Mesenteric fat pad (tissue), 1 donor: ENCODE measurements around the gene FAM13A. TPM values are rescaled to one million over a fixed set of nuclear protein-coding genes. Genes with fewer than 3 reads are reported as not detected.
"Not testable (repeated sequence)": the region's sequence is repeated elsewhere in the genome, so short reads cannot be mapped to it uniquely, and the experiment has no call there.

ENCODE experiments used
- DNase-seq: peaks from one replicate; pipeline ENCODE4 v3.0.0-alpha.2; 2020; ENCODE audit warnings: low spot score
- total RNA-seq: library from RNA; stranded (reverse); fragmentation: NEBNext Ultra II Directional; extraction: Animal tissue kit (Norgen Biotek cat#: 25700); gene quantifications from one replicate; pipeline ENCODE4 v1.2.1, GENCODE V29; 2021
- donor health status: DM: yes; HTN: yes; CAD: no.

FAM13A gene
- total RNA-seq, 1 donor from 2014 or later, result 29.6 TPM

DNA sequence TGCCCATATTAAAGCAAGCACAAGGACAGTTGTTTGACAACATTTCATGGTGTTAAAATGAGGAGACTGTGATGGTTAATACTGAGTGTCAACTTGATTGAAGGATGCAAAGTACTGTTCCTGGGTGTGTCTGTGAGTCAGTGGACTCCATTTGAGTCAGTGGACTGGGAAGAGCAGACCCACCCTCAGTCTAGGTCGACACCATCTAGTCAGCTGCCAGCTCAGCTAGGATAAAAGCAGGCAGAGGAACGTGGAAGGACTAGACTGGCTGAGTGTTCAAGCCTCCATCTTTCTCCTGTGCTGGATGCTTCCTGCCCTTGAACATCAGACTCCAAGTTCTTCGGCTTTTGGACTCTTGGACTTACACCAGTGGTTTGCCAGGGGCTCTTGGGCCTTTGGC lies 203.4 kb downstream of the FAM13A start:
- DNase-seq, result not testable (repeated sequence)

DNA sequence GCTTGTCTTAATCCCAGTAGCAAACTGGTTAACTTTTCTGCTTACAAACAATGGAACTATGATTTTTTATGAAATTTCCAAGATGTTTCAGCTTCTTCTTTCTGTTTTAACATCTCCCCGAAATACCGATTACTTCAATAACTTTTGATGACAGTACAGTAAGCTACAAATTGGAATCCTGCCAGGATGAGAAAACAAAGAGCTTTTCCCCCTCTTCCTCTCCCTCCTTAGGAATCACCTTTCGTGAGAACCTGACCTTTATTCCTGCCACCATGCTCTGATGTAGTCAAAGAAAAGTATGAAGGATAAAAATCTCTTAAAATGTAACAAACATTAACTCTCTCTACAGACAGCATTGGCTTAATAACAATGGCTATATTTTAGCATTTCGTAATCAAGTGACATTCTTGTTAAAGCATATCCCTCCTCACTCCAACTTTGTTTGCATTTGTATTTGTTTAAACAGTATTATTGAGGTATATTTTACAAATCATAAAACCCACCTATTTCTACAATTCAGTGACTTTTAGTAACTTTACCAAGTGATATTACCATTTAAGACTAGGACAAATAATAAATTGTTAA lies 210.7 kb downstream of the FAM13A start:
- DNase-seq, result no peak

DNA sequence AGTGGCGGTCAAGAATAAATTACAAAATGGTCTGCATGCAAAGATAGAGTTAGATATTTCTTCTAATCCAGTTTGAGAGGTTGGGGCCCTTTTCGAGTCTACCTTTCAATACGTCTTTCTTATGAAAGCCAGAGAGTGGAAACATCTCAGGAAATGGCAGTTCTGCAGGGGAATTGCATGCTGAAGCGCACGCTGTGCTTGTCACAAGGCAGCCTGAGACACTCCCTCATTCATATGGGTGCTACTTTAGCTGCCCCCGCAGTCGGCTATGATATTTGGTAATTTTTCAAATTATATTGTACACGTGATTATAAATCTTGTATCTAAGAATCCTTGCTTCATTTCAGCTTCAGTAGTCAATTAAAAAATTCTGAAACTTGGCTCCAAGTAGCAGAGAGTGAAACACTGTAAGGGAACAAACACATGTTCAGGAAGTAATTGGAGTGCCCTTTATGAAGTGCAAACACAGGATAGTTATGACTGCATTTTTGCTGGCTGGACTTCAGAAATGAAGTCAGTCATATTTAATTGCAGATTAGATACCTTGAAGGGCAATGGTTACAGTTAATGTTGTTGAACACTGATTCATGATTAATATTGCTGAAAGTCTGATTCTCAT lies 213.8 kb downstream of the FAM13A start:
- no peak for DNase-seq

DNA sequence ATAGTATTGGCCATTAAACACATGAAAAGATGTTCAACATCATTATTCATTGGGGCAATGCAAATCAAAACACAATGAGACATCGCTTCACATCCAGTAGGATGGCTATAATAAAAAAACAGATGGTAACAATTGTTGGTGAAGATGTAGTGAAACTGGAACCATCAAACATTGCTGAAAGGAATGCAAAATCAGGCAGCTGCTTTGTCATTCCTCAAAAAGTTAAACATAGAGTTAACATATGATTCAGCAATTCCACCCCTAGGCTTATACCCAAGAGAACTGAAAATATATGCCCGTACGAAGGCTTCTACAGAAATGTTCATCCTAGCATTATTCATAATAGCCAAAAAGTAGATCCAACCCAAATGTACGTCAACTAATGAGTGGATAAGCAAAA lies 215.3 kb downstream of the FAM13A start:
- no peak for DNase-seq

DNA sequence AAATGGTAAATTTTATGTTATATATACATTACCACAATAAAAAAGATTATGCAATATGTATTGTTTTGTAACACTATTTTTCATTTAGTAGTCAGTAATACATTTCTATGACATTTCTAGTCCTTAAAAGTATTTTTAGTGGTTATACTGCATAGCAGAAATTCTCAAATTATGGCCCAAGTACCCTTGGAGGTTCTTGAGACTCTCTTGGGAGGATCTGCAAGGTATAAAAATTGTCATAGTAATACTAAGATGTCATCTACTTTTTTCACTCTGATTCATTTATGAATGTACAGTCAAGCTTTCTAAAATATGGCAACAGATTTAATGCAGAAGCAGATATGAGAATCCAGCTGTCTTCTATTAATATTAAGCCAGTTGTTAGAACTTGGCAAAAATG lies 220.8 kb downstream of the FAM13A start:
- no peak for DNase-seq

DNA sequence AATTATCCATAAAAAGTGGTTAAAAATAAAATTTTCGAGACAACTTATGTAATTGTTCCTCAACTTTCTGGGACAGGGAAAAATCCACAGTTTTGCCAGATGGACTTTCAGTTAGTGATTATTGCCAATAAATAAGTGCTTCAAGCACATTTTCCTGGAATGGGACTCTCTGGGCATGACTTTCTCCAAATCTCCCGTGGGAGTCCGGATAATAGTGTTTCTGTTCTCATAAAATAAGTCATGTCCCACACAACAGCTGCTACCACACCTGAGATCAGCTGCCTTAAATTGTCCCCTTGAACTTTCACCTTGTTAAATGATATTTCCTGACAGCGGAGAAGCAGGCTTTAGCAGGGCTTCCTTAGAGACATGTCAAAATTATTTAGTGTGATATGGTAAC lies 226.0 kb downstream of the FAM13A start:
- no peak for DNase-seq

DNA sequence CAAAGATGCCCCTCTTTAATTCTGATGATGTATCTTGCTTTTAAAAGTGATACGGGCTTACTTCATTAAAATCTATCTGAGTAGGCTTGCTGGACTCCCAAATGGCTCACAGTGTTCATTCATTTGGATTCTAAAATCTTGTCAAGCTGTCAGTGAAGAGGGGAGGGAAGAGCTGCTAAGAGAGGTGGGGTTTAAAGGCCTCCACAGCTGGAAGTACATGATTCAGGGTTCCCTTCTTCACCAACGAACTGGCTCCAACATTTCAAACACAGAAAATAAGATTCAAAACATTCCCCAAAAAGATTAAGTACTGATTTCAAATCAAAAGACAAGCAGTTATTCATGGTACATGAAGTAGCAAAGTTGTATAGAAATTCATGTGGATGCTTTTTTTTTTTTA lies 226.4 kb downstream of the FAM13A start:
- no peak for DNase-seq

DNA sequence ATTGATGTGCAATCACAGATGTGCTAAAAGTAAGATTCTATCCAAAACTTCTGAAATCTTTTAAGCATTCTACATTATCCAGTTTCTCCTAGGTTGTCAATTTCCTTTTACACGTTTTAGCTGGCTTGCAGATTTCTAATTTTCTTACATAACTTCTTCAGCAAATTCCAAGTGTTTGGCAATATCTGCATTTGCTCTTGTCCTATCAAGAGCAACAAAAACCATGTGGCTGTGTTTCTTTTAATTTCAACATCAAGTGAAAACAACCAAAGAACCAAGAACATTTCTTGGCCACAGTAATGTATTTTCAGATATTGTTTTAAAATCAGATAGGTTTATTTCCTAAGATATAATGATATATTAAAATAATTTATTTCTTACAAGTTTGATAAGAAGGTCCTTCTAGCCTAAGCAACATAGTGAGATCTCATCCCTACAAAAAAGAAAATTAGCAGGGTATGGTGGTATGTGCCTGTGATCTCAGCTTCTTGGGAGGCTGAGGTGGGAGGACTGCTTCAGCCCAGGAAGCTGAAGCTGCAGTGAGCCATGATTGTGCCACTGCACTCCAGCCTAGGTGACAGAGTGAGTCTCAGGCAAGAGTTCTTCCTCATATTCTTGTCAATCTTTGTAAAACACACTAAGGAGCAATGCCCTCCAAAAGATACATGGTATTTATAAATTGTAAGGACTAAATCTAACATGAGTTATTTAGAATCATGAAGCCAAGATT lies 228.0 kb downstream of the FAM13A start:
- no peak for DNase-seq

DNA sequence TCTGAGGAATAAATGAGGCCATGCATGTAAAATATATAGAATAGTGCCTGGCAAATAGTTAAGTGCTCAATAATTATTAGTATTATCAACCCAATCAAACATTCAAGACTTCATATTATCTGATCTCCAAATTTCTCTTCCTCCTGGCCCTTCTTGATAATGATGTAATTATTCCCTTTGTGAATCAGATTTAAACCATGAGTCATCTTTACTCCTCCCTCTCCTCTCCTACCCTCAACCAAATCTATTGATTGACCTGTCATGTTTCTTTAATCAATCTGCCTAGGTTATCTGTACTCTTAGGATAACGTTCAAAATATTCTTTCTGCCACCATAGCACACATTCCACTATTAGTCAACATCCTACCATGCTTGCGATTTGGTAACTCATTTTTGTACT lies 229.5 kb downstream of the FAM13A start:
- DNase-seq, result no peak

DNA sequence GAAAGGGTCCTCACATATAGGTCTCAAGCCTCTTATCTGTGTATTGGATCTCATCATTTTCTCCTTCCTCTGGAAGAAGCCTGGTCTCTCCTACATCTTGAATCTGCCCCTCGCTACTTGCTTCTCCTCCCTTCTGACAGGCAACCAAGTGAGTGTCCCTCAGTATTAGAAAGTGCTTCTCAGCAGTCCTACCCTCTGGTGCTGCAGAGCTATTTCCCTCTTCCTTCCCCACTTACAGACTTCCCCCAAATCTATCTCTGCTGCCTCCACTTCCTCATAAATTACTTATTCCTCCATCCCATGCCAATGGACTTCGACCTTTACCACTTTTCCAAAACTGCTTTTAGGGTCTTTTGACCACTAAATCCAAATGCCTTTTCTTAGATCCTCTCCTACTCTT lies 230.2 kb downstream of the FAM13A start:
- DNase-seq, result no peak

DNA sequence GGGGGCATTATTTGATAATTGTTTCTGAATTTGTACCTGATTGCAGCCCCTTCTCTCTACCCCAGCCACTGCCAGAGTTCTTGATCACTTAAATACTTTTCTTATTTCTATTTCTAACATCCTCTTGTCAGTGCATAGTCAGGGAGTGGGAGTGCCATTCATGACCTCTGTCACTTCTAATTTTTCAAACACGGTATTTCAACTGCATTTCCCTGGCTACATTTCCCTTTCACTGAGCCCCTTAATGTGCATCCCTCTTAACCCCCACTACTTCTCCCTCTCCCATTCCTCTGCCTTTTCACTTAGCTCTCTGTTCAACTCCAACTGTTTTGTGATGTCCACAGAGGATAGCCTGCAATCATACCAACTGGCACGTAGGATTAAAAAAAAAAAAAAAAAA lies 231.1 kb downstream of the FAM13A start:
- DNase-seq, result no peak

DNA sequence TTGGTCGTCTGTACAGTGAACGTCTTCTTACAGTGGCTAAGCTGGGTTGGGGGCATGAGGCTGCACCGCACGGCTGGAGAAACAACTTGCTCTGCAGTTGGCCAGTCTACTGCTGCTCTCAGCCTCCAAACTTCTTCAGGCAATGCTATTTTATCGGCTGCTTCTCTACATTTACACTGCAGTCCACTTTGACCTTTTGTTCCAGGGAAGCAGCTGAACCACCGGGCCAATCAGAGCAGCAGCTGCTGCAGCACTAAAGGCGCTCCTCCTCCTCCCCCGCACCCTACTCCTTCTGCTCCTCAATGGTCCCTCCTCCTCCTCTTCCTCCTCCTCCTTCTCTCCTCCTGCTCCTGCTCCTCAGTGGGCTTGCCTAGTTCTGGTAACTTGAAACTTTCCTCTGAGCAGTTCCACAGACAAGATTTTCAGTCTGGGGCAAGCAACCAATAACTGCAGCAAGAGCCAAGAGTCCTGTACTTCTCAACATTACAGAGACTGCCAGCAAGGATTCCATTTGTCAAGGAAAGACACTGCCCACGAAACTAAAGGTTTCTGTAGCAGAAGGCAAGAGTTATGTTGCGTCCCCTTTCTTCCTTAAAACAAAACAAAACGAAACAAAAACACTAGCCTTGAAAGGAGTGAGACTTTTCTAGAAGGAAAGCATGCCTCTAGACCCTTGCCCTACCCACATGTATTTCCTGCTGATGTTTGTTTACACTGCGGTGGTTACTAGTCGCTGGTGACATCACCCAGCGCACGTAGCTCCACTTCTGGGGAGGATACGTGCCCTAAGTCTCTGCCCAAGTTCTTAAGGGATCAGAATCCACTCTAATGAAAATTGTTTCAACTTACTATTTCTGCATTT lies 233.7 kb downstream of the FAM13A start:
- no peak for DNase-seq

DNA sequence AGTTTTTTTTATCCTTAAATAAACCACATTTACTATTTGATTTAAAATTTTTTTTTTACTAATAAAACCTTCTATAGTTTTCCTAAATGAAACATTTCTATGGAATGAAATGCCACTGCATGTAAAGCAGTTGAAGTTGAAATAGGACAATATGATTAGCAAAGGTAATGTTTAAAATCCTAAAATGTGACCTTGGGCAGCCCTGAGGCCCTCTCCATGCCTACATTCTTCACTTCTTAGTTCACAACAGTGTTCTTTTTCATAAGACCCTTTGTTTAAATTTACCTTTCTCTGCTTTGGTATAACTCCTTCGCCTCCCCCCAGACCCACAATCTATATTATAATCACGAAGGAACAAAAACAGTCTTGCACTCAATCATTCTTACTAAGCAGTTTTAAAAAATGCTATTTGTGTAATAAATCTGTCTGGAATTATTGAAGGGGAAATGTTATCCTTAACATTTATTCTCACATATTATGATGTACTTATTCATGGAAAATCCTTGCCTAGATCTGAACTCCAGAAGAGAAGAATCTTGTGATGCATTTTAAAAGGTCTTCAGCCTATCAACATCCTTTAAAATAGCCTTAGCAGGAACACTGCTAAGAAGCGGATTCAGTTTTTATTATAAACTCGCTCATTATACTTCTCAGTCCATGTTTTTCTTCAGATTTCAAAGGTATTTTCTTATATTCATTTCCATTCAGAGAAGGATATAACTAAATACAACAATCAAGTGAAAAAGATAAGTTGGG lies 234.8 kb downstream of the FAM13A start:
- no peak for DNase-seq

DNA sequence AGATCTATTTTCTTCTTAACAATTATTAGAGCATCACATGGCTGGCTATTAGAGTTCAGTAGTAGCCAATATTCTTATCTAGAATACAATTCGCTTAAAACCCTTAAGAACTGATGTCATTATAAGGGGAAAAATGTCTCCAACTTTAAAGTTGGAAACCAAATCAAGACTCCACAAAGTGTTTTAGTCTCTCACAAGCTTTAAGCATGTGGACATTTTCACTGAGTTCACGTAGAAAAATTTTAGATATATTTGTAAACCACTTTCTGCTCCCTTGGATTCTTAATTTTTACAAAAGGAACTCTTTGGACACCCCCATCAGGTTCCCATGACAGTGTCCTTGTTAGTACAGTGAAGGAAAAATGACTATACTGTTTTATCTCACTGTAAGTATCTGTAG lies 235.5 kb downstream of the FAM13A start:
- no peak for DNase-seq

DNA sequence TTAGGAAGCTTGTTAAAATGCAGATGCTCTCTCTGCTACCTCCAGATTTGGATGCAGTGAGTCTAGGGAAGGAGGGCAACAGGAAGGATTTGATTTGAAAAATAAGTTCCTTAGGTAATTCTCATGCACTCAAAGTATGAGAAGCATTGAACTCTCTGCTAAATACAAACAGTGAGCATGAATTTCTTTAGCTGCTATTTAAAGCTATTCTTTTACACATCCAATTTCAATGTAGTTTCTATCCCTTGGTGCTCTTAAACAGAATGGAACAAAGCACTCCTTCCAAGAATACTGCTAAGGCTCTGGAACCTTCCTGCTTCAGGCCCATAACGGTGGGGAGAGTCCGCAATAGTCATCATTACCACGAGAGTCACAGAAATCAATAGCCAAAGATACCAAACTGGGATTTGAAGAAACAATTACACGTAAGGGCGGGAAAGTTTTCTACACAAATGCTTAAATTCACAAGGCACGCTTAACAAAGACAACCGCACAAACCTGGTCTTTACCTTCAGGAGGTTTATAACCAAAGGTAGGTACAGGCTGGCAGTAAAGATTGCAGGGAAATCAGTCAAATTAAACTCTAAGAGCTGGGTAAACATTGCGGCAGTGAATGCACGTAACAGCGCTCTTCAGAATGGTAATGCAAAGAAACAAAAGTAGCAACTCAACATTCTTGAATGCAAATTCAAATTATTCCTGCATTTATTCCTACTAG lies 236.1 kb downstream of the FAM13A start:
- no peak for DNase-seq

DNA sequence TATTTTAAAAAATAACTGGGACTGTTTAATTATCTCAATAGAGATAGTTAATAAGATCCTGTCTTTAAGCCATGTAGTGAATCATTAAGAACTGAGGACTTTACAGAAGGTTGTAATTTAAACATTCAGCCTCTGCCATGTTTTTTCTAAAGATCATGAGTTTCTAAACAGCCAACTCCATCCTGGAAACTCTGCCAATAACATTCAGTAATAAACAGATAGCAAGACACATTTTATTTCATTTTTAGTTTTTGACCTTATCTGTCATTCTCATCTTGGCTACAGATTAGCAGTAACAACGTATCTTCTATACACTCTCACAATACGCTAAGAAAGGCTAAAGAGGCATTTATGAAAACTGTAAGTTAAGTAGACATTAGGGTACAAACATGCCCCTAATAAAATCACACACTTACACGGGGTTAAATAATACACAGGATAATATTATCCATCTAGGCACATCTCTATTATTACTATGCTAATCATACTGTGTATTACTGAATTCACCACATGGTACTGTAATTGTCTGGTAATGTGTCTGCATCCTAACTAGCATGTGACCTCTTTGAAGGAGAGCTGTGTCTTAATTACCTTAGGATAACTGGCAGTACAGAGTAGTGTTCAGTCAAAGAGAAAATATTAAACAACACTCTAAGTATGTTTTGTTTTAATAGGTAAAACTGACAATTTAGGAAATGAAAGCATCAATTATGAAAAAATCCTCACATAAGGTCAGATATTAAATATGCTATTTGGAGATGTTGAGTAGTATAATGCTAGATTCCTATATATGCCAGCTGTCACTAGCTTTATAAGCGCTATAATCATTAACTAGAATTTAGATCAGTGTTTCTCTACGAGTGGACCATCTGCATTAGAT lies 236.9 kb downstream of the FAM13A start:
- no peak for DNase-seq

DNA sequence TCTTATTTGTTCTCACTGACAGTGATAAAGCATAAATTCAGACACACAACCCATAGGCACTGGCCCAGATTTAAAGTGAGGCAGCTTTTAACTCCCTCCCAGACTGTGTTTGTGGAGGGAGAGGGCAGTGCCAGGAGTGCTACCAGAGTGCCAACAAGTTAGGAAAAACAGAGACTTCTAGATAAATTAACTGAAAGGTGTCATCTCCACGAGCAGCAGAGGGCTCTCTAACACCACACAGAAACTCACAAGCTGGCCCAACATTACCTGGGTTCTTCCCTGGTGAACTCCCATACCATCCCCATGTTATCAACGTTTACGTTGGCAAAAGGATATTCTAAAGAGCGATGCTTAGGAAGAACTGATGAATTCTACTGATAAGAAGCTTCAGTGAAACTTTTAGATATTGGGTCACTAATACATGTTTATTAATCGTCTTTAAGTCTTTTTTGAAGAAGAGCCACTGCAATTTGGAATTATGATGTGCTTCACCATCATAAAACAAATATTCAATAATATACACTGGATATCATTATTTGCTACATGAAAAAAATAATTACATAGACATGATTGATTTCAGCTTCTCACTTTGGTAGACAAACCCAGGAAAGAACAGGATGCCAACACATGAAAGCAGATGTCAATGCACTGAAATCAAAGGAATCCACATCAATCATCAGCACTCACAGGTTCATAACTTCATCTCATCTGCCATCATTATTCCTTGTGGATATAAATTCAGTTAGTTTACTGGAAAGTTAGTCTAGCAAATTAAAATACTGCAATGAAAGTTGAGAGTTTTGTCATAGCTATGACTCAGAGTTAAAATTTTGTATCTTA lies 238.1 kb downstream of the FAM13A start:
- DNase-seq, result no peak

DNA sequence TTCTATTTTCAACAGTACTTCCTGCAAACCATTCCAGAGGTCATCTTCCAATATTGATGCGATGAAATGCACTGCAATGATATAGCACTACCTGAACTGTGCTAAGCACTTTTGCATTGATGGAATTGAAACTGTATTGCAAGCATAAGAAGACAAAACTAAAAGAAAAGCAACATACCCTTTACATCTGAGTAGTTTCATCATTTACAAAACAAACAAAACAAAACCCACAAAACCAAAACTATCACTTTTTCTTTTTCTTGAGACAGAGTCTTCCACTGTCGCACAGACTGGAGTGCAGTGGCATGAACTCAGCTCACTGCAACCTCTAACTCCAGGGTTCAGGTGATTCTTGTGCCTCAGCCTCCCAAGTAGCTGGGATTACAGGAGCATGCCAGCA lies 239.2 kb downstream of the FAM13A start:
- DNase-seq, result no peak

DNA sequence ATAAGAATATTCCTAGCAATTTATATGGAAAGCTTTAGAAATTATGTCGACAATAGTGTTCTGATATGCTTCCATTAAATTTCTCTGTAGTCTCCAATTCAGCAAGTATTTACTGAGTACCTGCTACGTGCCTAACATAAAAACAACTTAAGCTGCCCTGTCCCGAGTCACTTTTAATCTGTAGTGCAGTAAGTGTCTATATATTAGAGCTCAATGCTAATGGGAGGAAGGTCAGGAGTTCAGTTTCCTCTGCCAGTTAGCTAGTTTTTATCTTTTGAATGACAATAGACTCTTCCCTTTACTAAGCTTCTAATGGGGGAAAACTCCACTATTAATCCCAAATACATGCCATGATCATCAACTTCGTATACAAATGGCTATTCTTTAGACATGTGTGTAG lies 240.6 kb downstream of the FAM13A start:
- DNase-seq, result no peak
